H9 (cell line): Measurements from ENCODE around the gene IMMP2L. TPM values are rescaled to one million over a fixed set of nuclear protein-coding genes. Genes with fewer than 3 reads are reported as not detected.

Source experiments
- DNase-seq: peaks from one replicate; pipeline ENCODE4 v3.0.0-alpha.2; 2017
- H2AFZ ChIP-seq: one replicate; pipeline ENCODE4 v1.6.1; 2013; ENCODE audit warnings: mild to moderate bottlenecking, low read length, control low read depth, moderate library complexity
- H2AK5ac ChIP-seq: 2 replicates; pipeline ENCODE4 v1.6.1; 2013; ENCODE audit warnings: low read length, control low read depth, mixed read lengths; ENCODE audit not compliant: insufficient read length
- H2BK120ac ChIP-seq: one replicate; pipeline ENCODE4 v1.6.1; 2013; ENCODE audit warnings: low read depth, mild to moderate bottlenecking, low read length, control low read depth, inconsistent platforms; ENCODE audit not compliant: poor library complexity, severe bottlenecking
- H2BK12ac ChIP-seq: 2 replicates; pipeline ENCODE4 v1.6.1; 2013; ENCODE audit warnings: low read length, control low read depth, mixed read lengths, low read depth; ENCODE audit not compliant: insufficient read length
- H2BK15ac ChIP-seq: 2 replicates; pipeline ENCODE4 v1.6.1; 2013; ENCODE audit warnings: low read depth, low read length, control low read depth
- H2BK20ac ChIP-seq: one replicate; pipeline ENCODE4 v1.6.1; 2013; ENCODE audit warnings: low read depth, mild to moderate bottlenecking, low read length, control low read depth, inconsistent platforms; ENCODE audit not compliant: poor library complexity, severe bottlenecking
- H2BK5ac ChIP-seq: 2 replicates; pipeline ENCODE4 v1.6.1; 2013; ENCODE audit warnings: low read length, control low read depth, mixed read lengths; ENCODE audit not compliant: insufficient read length
- H3K14ac ChIP-seq: 2 replicates; pipeline ENCODE4 v1.6.1; 2013; ENCODE audit warnings: low read length, control low read depth; ENCODE audit not compliant: insufficient read depth
- H3K18ac ChIP-seq: 2 replicates; pipeline ENCODE4 v1.6.1; 2013; ENCODE audit warnings: low read depth, mild to moderate bottlenecking, mixed read lengths, low read length, control low read depth; ENCODE audit not compliant: insufficient read length
- H3K23ac ChIP-seq: 2 replicates; pipeline ENCODE4 v1.6.1; 2013; ENCODE audit warnings: low read length, control low read depth, mixed read lengths, low read depth; ENCODE audit not compliant: insufficient read length
- H3K23me2 ChIP-seq: 2 replicates; pipeline ENCODE4 v1.6.1; 2013; ENCODE audit warnings: low read depth, mild to moderate bottlenecking, mixed read lengths, low read length, control low read depth; ENCODE audit not compliant: insufficient read length, poor library complexity, severe bottlenecking
- H3K27ac ChIP-seq: 2 replicates; pipeline ENCODE4 v1.5.1; 2013; ENCODE audit warnings: low read length, control low read depth, mixed read lengths, low read depth; ENCODE audit not compliant: insufficient read length
- H3K27me3 ChIP-seq: 2 replicates; pipeline ENCODE4 v1.6.1; 2013; ENCODE audit warnings: low read length, control low read depth, inconsistent platforms; ENCODE audit not compliant: insufficient read depth
- H3K4ac ChIP-seq: 2 replicates; pipeline ENCODE4 v1.6.1; 2013; ENCODE audit warnings: low read depth, mild to moderate bottlenecking, control low read depth, inconsistent platforms, low read length, moderate library complexity
- H3K4me1 ChIP-seq: 2 replicates; pipeline ENCODE4 v1.6.1; 2013; ENCODE audit warnings: low read length, control low read depth, inconsistent platforms; ENCODE audit not compliant: insufficient read depth
- H3K4me2 ChIP-seq: 2 replicates; pipeline ENCODE4 v1.6.1; 2013; ENCODE audit warnings: low read length, control low read depth, mixed read lengths; ENCODE audit not compliant: insufficient read length, insufficient read depth
- H3K56ac ChIP-seq: 2 replicates; pipeline ENCODE4 v1.6.1; 2013; ENCODE audit warnings: low read depth, mild to moderate bottlenecking, mixed read lengths, low read length, control low read depth; ENCODE audit not compliant: insufficient read length
- H3K79me1 ChIP-seq: 2 replicates; pipeline ENCODE4 v1.6.1; 2013; ENCODE audit warnings: low read depth, mild to moderate bottlenecking, moderate library complexity, low read length, control low read depth, inconsistent platforms; ENCODE audit not compliant: insufficient read depth, poor library complexity, severe bottlenecking
- H3K79me2 ChIP-seq: 2 replicates; pipeline ENCODE4 v1.6.1; 2013; ENCODE audit warnings: low read length, control low read depth, inconsistent platforms; ENCODE audit not compliant: insufficient read depth
- H3K9ac ChIP-seq: 2 replicates; pipeline ENCODE4 v1.6.1; 2013; ENCODE audit warnings: low read length, control low read depth, mixed read lengths; ENCODE audit not compliant: insufficient read length; ENCODE audit errors: extremely low read depth
- H3K9me3 ChIP-seq: one replicate; pipeline ENCODE4 v1.6.1; 2013; ENCODE audit warnings: low read depth, low read length, inconsistent platforms; ENCODE audit not compliant: control insufficient read depth
- H3T11ph ChIP-seq: one replicate; pipeline ENCODE4 v1.6.1; 2013; ENCODE audit warnings: mild to moderate bottlenecking, low read length, control low read depth, inconsistent platforms
- H4K20me1 ChIP-seq: one replicate; pipeline ENCODE4 v1.6.1; 2013; ENCODE audit not compliant: control insufficient read depth, insufficient read length, insufficient read depth
- H4K5ac ChIP-seq: 2 replicates; pipeline ENCODE4 v1.6.1; 2013; ENCODE audit warnings: low read depth, mild to moderate bottlenecking, mixed read lengths, low read length, control low read depth; ENCODE audit not compliant: insufficient read length
- H4K8ac ChIP-seq: replicated peaks from 2 replicates; pipeline ENCODE4 v1.6.1; 2013; ENCODE audit warnings: low read length, control low read depth, mixed read lengths, low read depth; ENCODE audit not compliant: insufficient read length
- H4K91ac ChIP-seq: 2 replicates; pipeline ENCODE4 v1.6.1; 2013; ENCODE audit warnings: low read depth, mild to moderate bottlenecking, moderate library complexity, mixed read lengths, low read length, control low read depth; ENCODE audit not compliant: insufficient read length
- H3K27ac Mint-ChIP-seq, 3 experiments: 2 replicates in 2 of 3; 3 replicates in 1 of 3; pipeline ENCODE4 v1.8.0; 2020 to 2021; ENCODE audit warnings: mixed read lengths in 3 of 3, mild to moderate bottlenecking in 1 of 3, moderate library complexity in 1 of 3
- H3K27me3 Mint-ChIP-seq: 2 replicates; pipeline ENCODE4 v1.8.0; 2021; ENCODE audit warnings: low read depth, mild to moderate bottlenecking, moderate library complexity, mixed read lengths
- H3K36me3 Mint-ChIP-seq, 3 experiments: 2 replicates in 2 of 3; 3 replicates in 1 of 3; pipeline ENCODE4 v1.8.0; 2020 to 2021; ENCODE audit warnings: low read depth in 3 of 3, mixed read lengths in 3 of 3; ENCODE audit not compliant: insufficient read depth in 1 of 3
- H3K4me1 Mint-ChIP-seq, 2 experiments: 2 replicates each; pipeline ENCODE4 v1.8.0; 2020; ENCODE audit warnings: mixed read lengths in 2 of 2
- H3K4me3 Mint-ChIP-seq, 2 experiments: 2 replicates in 1 of 2; 3 replicates in 1 of 2; pipeline ENCODE4 v1.8.0; 2020 to 2021; ENCODE audit warnings: mild to moderate bottlenecking in 2 of 2, mixed read lengths in 2 of 2, moderate library complexity in 1 of 2
- H3K9me3 Mint-ChIP-seq, 2 experiments: 2 replicates in 1 of 2; 3 replicates in 1 of 2; pipeline ENCODE4 v1.8.0; 2020; ENCODE audit warnings: mild to moderate bottlenecking in 2 of 2, mixed read lengths in 2 of 2, moderate library complexity in 1 of 2
- CTCF ChIP-seq: fragments of 200-600 bp; sonication (generic); conservative IDR thresholded peaks from 3 replicates; pipeline ENCODE4 v1.8.0; 2021; ENCODE audit warnings: antibody characterized with exemption, mild to moderate bottlenecking
- total RNA-seq: library from RNA; stranded (reverse); gene quantifications from 2 replicates; pipeline ENCODE4 v1.2.1, GENCODE V29; 2021

IMMP2L gene
- total RNA-seq, 1 experiment from 2014 or later = 14.7 TPM

GRCh38 chr7:111521660-111522059 lies 40.6 kb downstream of the IMMP2L start:
- no peak overlapping the region for H3K23ac ChIP-seq
- H3K79me1 ChIP-seq = no peaks in the 10 kb centered on the region
- H3K14ac ChIP-seq = no peak overlapping the region
- no peak overlapping the region for H2BK120ac ChIP-seq
- Mint-ChIP-seq H3K9me3 (no peaks in the 10 kb centered on the region), H3K27me3 (no peaks in the 10 kb centered on the region), H3K4me1 (no peaks in the 10 kb centered on the region), H3K27ac (no peak overlapping the region), H3K4me3 (no peak overlapping the region), H3K36me3 (peaks cover 0 to 13% (median 4%) of the 10 kb centered on the region in 3 experiments; a peak in 4 of 7 replicates)
- no peak for TF ChIP-seq CTCF
- no peak overlapping the region for H2BK5ac ChIP-seq
- H3K4me1 ChIP-seq = no peaks in the 10 kb centered on the region
- H3K79me2 ChIP-seq = no peaks in the 10 kb centered on the region
- H2BK15ac ChIP-seq = no peak overlapping the region
- no peak overlapping the region for H3K27ac ChIP-seq
- no peak overlapping the region for H3T11ph ChIP-seq
- no peak overlapping the region for H3K18ac ChIP-seq
- no peak overlapping the region for H4K8ac ChIP-seq
- no peak overlapping the region for H2AFZ ChIP-seq
- no peak overlapping the region for H4K5ac ChIP-seq
- no peak for DNase-seq
- no peak overlapping the region for H4K91ac ChIP-seq
- no peaks in the 10 kb centered on the region for H4K20me1 ChIP-seq
- H3K4me2 ChIP-seq = no peak overlapping the region
- H3K27me3 ChIP-seq = no peaks in the 10 kb centered on the region
- H3K23me2 ChIP-seq = no peaks in the 10 kb centered on the region
- H3K9ac ChIP-seq = no peak overlapping the region
- H2BK20ac ChIP-seq = no peak overlapping the region
- H3K56ac ChIP-seq = no peak overlapping the region
- H2BK12ac ChIP-seq = no peak overlapping the region
- H2AK5ac ChIP-seq = no peak overlapping the region
- H3K9me3 ChIP-seq = no peaks in the 10 kb centered on the region
- no peak overlapping the region for H3K4ac ChIP-seq
